Measurements from ENCODE around the gene ZMPSTE24. TPM values are rescaled to one million over a fixed set of nuclear protein-coding genes. Genes with fewer than 3 reads are reported as not detected.
A peak's percentile ranks its signal among the peaks of the same experiment; 100 is the strongest.

ZMPSTE24 gene
- total RNA-seq, 4 donors from 2014 or later, result 3.4 to 40.8 (median 23.7) TPM

DNA sequence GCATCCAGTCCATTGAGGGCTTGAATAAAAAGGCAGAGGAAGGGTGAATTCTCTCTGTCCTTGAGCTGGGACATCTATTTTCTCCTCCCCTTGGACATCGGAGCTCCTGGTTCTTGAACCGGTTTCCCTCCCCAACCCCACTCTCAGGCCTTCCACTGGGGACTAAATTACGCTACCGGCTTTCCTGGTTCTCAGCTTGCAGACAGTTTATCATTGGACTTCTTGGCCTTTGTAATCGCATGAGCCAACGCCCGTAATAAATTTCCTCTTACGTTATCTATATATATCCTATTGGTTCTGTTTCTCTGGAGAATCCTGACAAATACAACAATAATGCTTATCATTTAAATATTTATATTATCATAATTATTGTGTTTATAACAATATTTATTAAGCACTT is 79.4 kb downstream of the ZMPSTE24 start:
- Histone ChIP-seq H3K4me1 (peaks cover 0 to 8% (median 3%) of the 10 kb centered on the region in 4 donors), H3K9me3 (no peaks in the 10 kb centered on the region), H3K36me3 (no peaks in the 10 kb centered on the region), H3K27ac (no peak overlapping the region), H3K4me3 (no peak overlapping the region), H3K27me3 (no peaks in the 10 kb centered on the region)
- intact Hi-C loops (cut with DNase I; ENCODE audit: low total_unique reads) (loop anchor here (5.0 kb wide), 1 partner anchor 190 kb away; no protein-coding TSS in a partner anchor), in situ Hi-C loops (cut with MboI; ENCODE audit: low pct_ligation_motif_present in 1 of 4, low pct_unique_long_range_greater_than_20kb in 1 of 4, low sequenced_read_pairs in 3 of 4) (loop anchor here (5.0 to 10.0 kb wide), 3 partner anchors 67 to 193 kb away; no protein-coding TSS in a partner anchor)
- WGBS, 2 donors (ENCODE audit: low coverage in 1 of 2), result 44 to 52% methylated on average over 8 of the region's 8 CpGs
- no peak for DNase-seq
- TF ChIP-seq, protein P1, sequence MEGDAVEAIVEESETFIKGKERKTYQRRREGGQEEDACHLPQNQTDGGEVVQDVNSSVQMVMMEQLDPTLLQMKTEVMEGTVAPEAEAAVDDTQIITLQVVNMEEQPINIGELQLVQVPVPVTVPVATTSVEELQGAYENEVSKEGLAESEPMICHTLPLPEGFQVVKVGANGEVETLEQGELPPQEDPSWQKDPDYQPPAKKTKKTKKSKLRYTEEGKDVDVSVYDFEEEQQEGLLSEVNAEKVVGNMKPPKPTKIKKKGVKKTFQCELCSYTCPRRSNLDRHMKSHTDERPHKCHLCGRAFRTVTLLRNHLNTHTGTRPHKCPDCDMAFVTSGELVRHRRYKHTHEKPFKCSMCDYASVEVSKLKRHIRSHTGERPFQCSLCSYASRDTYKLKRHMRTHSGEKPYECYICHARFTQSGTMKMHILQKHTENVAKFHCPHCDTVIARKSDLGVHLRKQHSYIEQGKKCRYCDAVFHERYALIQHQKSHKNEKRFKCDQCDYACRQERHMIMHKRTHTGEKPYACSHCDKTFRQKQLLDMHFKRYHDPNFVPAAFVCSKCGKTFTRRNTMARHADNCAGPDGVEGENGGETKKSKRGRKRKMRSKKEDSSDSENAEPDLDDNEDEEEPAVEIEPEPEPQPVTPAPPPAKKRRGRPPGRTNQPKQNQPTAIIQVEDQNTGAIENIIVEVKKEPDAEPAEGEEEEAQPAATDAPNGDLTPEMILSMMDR (IDR thresholded peaks at IDR 0.05), result no peak
- TF ChIP-seq POLR2A (IDR thresholded peaks at IDR 0.05), result no peak
- no peak for TF ChIP-seq POLR2AphosphoS5 (IDR thresholded peaks at IDR 0.05)
- no peak for TF ChIP-seq EP300 (IDR thresholded peaks at IDR 0.05; ENCODE audit: low read depth)

DNA sequence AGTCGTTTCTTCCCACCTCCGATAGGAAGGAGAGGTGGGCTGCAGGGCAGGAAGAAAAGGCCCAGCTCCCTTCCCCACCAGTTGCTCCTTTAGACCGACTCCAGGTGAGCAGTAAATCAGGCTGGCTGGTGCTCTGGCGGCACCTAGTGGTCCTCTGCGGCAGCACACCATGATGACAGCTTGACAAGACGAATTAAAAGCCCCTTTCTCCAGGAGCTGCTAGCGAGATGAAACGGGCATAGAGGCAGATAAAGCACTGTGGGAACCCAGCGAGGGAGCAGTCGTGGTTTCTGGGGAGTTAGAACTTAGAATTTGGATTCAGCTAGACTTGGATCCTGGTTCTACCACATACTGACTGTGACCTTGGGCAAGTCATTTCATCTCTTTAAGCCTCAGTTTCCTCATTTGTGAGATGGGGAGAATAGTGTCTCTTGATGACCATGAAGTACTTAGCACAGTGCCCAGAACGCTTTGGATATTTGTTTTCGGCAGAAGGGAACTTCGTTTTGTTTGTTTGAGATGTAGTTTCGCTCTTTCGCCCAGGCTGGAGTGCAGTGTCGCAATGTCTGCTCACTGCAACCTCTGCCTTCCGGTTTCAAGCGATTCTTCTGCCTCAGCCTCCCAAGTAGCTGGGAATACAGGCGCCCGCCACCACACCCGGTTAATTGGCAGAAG is 80.8 kb downstream of the ZMPSTE24 start:
- in situ Hi-C loops (cut with MboI; ENCODE audit: low pct_ligation_motif_present in 1 of 4, low pct_unique_long_range_greater_than_20kb in 1 of 4, low sequenced_read_pairs in 3 of 4) (loop anchor here (5.0 to 10.0 kb wide), 3 partner anchors 66 to 194 kb away; no protein-coding TSS in a partner anchor), intact Hi-C loops (cut with DNase I; ENCODE audit: low total_unique reads) (loop anchor here (5.0 kb wide), 1 partner anchor 192 kb away; no protein-coding TSS in a partner anchor)
- 30% methylated on average over 21 of the region's 21 CpGs; no CpG with 5 or more reads in 1 of the 2 donors for WGBS, 2 donors (ENCODE audit: low coverage in 1 of 2)
- Histone ChIP-seq H3K27ac (no peak overlapping the region), H3K9me3 (no peaks in the 10 kb centered on the region), H3K27me3 (no peaks in the 10 kb centered on the region), H3K4me3 (peak overlapping the region in 1 of 4 donors; percentile 30), H3K4me1 (peaks cover 0 to 8% (median 3%) of the 10 kb centered on the region in 4 donors), H3K36me3 (no peaks in the 10 kb centered on the region)
- TF ChIP-seq, protein P1 (IDR thresholded peaks at IDR 0.05), result peak; percentile 96 to 99 (median 98)
- no peak for TF ChIP-seq POLR2AphosphoS5 (IDR thresholded peaks at IDR 0.05)
- peak; percentile 89 for DNase-seq

DNA sequence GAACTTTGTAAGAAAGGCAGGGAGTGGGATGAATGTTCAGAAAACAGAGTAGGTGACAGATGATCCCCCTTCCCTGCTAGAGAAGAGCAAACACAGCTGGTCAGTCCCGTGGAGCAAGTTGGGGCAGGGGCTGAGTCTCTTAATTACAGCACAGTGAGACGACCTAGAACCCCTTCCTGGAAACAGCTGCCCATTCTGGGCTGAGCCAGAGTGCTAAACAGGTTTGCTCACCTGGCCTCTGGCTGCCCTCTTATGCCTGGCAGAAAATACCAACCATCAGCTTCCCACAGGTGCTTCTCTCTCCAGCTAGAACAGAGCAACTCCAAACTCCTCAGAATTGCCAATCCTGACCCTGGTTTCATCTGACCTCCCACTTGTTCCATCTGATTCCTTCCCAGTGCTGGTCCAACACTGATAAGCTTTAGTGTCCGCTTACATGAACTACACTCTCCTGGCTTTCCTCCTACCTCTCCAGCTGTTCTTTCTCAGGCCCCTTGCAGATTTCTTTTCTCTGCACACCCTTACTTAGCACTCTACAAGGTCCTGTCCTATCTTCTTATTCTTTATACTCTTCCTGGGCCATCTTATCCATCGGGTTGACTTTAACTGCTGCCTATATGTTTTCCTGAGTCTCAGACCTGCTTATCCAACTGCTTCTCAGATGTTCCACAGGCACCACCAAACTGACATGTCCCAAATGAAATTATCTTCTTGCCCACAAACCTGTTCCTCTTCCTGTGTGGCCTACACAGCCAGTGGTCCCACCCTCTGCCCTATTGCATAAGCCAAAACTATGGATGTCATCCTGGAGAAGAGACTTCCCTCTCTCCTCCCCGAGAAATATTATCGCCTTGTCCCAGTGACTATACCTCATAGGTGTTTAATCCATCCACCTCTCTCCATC is 81.6 kb downstream of the ZMPSTE24 start:
- TF ChIP-seq POLR2AphosphoS5 (IDR thresholded peaks at IDR 0.05), result no peak
- TF ChIP-seq, protein P1 (IDR thresholded peaks at IDR 0.05), result no peak
- Histone ChIP-seq H3K27ac (no peak overlapping the region), H3K36me3 (no peaks in the 10 kb centered on the region), H3K27me3 (no peaks in the 10 kb centered on the region), H3K4me3 (no peak overlapping the region), H3K4me1 (peaks cover 0 to 8% (median 3%) of the 10 kb centered on the region in 4 donors), H3K9me3 (no peaks in the 10 kb centered on the region)
- in situ Hi-C loops (cut with MboI; ENCODE audit: low pct_ligation_motif_present in 1 of 4, low pct_unique_long_range_greater_than_20kb in 1 of 4, low sequenced_read_pairs in 3 of 4), result loop anchor here (5.0 to 10.0 kb wide), 4 partner anchors 65 to 195 kb away; no protein-coding TSS in a partner anchor
- no peak for DNase-seq
- WGBS, 2 donors (ENCODE audit: low coverage in 1 of 2), result 60 to 74% methylated on average over 4 to 6 of the region's 6 CpGs
- intact Hi-C loops (cut with DNase I; ENCODE audit: low total_unique reads), result loop anchor here (5.0 kb wide), 1 partner anchor 192 kb away; no protein-coding TSS in a partner anchor
